ENCODE measurements around the gene FXYD6.
"Not testable (repeated sequence)": the region's sequence is repeated elsewhere in the genome, so short reads cannot be mapped to it uniquely, and the experiment has no call there.

The FXYD6 gene

GRCh38 chr11:117816151-117816741, 60.2 kb downstream of the FXYD6 start:
- no peak for DNase-seq

- DNase-seq: peak; percentile 80
These were observed 61.1 kb downstream of the FXYD6 start for GRCh38 chr11:117815262-117815803.

GRCh38 chr11:117814766-117815261, 61.6 kb downstream of the FXYD6 start:
- peak; percentile 75 for DNase-seq

- no peak for DNase-seq
These were observed 62.2 kb downstream of the FXYD6 start for GRCh38 chr11:117814204-117814765.

GRCh38 chr11:117810056-117810451, 66.4 kb downstream of the FXYD6 start:
- not testable (repeated sequence) for DNase-seq

- DNase-seq: peak; percentile 45
These were observed 67.0 kb downstream of the FXYD6 start for GRCh38 chr11:117809236-117810055.

- DNase-seq: no peak
These were observed 67.7 kb downstream of the FXYD6 start for GRCh38 chr11:117808784-117809183.

GRCh38 chr11:117807482-117808327, 68.8 kb downstream of the FXYD6 start:
- DNase-seq: peak; percentile 73

- DNase-seq: no peak
These were observed 69.6 kb downstream of the FXYD6 start for GRCh38 chr11:117806846-117807245.

GRCh38 chr11:117805045-117805444, 71.4 kb downstream of the FXYD6 start:
- DNase-seq: no peak

GRCh38 chr11:117803896-117804295, 72.6 kb downstream of the FXYD6 start:
- DNase-seq: no peak

- no peak for DNase-seq
These were observed 76.8 kb downstream of the FXYD6 start for GRCh38 chr11:117799634-117800033.

GRCh38 chr11:117796872-117797529, 79.5 kb downstream of the FXYD6 start, which contains the start of gene DSCAML1:
Gene DSCAML1, minus strand, starts transcription at chr11:117797216. Its CDS starts 137 bp downstream, at chr11:117797079.
- DNase-seq: no peak

GRCh38 chr11:117796456-117796871, 80.0 kb downstream of the FXYD6 start:
- DNase-seq: no peak

- DNase-seq: no peak
These were observed 80.6 kb downstream of the FXYD6 start for GRCh38 chr11:117795638-117796455.

- DNase-seq: no peak
These were observed 81.5 kb downstream of the FXYD6 start for GRCh38 chr11:117794772-117795629.

GRCh38 chr11:117794135-117794534, 82.3 kb downstream of the FXYD6 start:
- no peak for DNase-seq

GRCh38 chr11:117793583-117793982, 82.9 kb downstream of the FXYD6 start:
- no peak for DNase-seq

GRCh38 chr11:117792992-117793391, 83.5 kb downstream of the FXYD6 start:
- no peak for DNase-seq

GRCh38 chr11:117792241-117792640, 84.2 kb downstream of the FXYD6 start:
- no peak for DNase-seq
